SU-DHL-6 (cell line): ENCODE measurements around the gene MUSTN1.

ENCODE experiments used
- H2AFZ ChIP-seq: fragments of 200-600 bp; sonication (generic); 2 replicates; pipeline ENCODE4 v1.6.1; 2014; ENCODE audit warnings: low read depth, mild to moderate bottlenecking, moderate library complexity, mixed read lengths, antibody characterized with exemption, low read length; ENCODE audit not compliant: severe bottlenecking
- H3F3A ChIP-seq: fragments of 200-600 bp; shearing (Covaris generic); 2 replicates; pipeline ENCODE4 v1.6.0; 2016; ENCODE audit warnings: antibody characterized with exemption, mild to moderate bottlenecking; ENCODE audit not compliant: insufficient read depth
- H3K27ac ChIP-seq: fragments of 200-600 bp; sonication (generic); 2 replicates; pipeline ENCODE4 v1.5.1; 2016; ENCODE audit warnings: low read depth, mild to moderate bottlenecking, low read length, moderate library complexity, mixed read lengths
- H3K27me3 ChIP-seq: fragments of 200-600 bp; sonication (generic), shearing (Covaris generic); 2 replicates; pipeline ENCODE4 v1.6.0; 2014; ENCODE audit warnings: mild to moderate bottlenecking, low read length
- H3K36me3 ChIP-seq: fragments of 200-600 bp; sonication (generic); 2 replicates; pipeline ENCODE4 v1.6.1; 2014; ENCODE audit warnings: mild to moderate bottlenecking, low read length, mixed read lengths
- H3K4me2 ChIP-seq: fragments of 300-600, 200-600 bp; shearing (Covaris generic), sonication (generic); 2 replicates; pipeline ENCODE4 v1.6.0; 2014; ENCODE audit warnings: low read length, low read depth, mild to moderate bottlenecking; ENCODE audit not compliant: poor library complexity, severe bottlenecking
- H3K4me3 ChIP-seq: fragments of 200-600 bp; sonication (generic); 2 replicates; pipeline ENCODE4 v1.5.1; 2014; ENCODE audit warnings: antibody characterized with exemption, low read length, mild to moderate bottlenecking, mixed read lengths; ENCODE audit not compliant: insufficient read depth, poor library complexity, severe bottlenecking
- H3K79me2 ChIP-seq: fragments of 200-600 bp; sonication (generic); 2 replicates; pipeline ENCODE4 v1.6.1; 2014; ENCODE audit warnings: mild to moderate bottlenecking, low read length, moderate library complexity; ENCODE audit not compliant: insufficient read depth
- H3K9ac ChIP-seq: fragments of 200-600 bp; sonication (generic); 2 replicates; pipeline ENCODE4 v1.7.0; 2014; ENCODE audit warnings: mild to moderate bottlenecking, low read length
- H3K9me2 ChIP-seq: fragments of 200-600 bp; sonication (generic); replicated peaks from 2 replicates; pipeline ENCODE4 v1.6.1; 2014; ENCODE audit warnings: low read length; ENCODE audit not compliant: insufficient read depth
- H3K9me3 ChIP-seq: fragments of 200-600 bp; sonication (generic); 2 replicates; pipeline ENCODE4 v1.6.1; 2014; ENCODE audit warnings: low read length, mixed read lengths; ENCODE audit not compliant: insufficient read depth
- H4K20me1 ChIP-seq: fragments of 200-600 bp; sonication (generic); 2 replicates; pipeline ENCODE4 v1.6.1; 2014; ENCODE audit warnings: low read depth, mild to moderate bottlenecking, antibody characterized with exemption, low read length, moderate library complexity, mixed read lengths
- CTCF ChIP-seq: fragments of 200-600 bp; sonication (generic); IDR thresholded peaks from one replicate; pipeline ENCODE4 v1.5.1; 2017; ENCODE audit warnings: antibody characterized with exemption, mild to moderate bottlenecking, low read length, moderate library complexity; ENCODE audit not compliant: insufficient read depth, poor library complexity, severe bottlenecking
- EZH2phosphoT487 ChIP-seq: fragments of 200-600 bp; sonication (generic), shearing (Covaris generic); conservative IDR thresholded peaks from 2 replicates; pipeline ENCODE4 v1.6.1; 2018; ENCODE audit warnings: mild to moderate bottlenecking, antibody characterized with exemption, low read length, moderate library complexity, mixed read lengths

MUSTN1 gene

GRCh38 chr3:52841211-52841980, 6.6 kb upstream of the MUSTN1 start:
- Histone ChIP-seq H4K20me1 (no peaks in the 10 kb centered on the region), H3F3A (no peaks in the 10 kb centered on the region), H3K9me2 (no peaks in the 10 kb centered on the region), H3K27me3 (no peaks in the 10 kb centered on the region), H3K4me3 (no peak overlapping the region), H3K4me2 (no peak overlapping the region), H3K36me3 (no peaks in the 10 kb centered on the region), H3K9me3 (no peaks in the 10 kb centered on the region), H3K27ac (no peak overlapping the region), H2AFZ (no peak overlapping the region), H3K79me2 (no peaks in the 10 kb centered on the region), H3K9ac (no peak overlapping the region)
- TF ChIP-seq CTCF (no peak), EZH2phosphoT487 (no peak)

GRCh38 chr3:52839892-52840545, 5.2 kb upstream of the MUSTN1 start:
- Histone ChIP-seq H3K9me3 (no peaks in the 10 kb centered on the region), H3K36me3 (no peaks in the 10 kb centered on the region), H2AFZ (no peak overlapping the region), H3F3A (no peaks in the 10 kb centered on the region), H3K9me2 (no peaks in the 10 kb centered on the region), H3K4me2 (no peak overlapping the region), H4K20me1 (no peaks in the 10 kb centered on the region), H3K27ac (no peak overlapping the region), H3K9ac (no peak overlapping the region), H3K4me3 (no peak overlapping the region), H3K79me2 (no peaks in the 10 kb centered on the region), H3K27me3 (no peaks in the 10 kb centered on the region)
- TF ChIP-seq EZH2phosphoT487 (no peak), CTCF (no peak)

- TF ChIP-seq EZH2phosphoT487 (no peak), CTCF (no peak)
These were observed 4.4 kb upstream of the MUSTN1 start for GRCh38 chr3:52839268-52839575.

More at GRCh38 chr3:52839268-52839575, 4.4 kb upstream of the MUSTN1 start:
- Histone ChIP-seq H3K36me3 (no peaks in the 10 kb centered on the region), H3K9ac (no peak overlapping the region), H3K4me2 (no peak overlapping the region), H3K79me2 (no peaks in the 10 kb centered on the region), H3K27me3 (no peaks in the 10 kb centered on the region), H2AFZ (no peak overlapping the region), H3K9me3 (no peaks in the 10 kb centered on the region), H3K4me3 (no peak overlapping the region), H3K9me2 (no peaks in the 10 kb centered on the region), H4K20me1 (no peaks in the 10 kb centered on the region), H3K27ac (no peak overlapping the region), H3F3A (no peaks in the 10 kb centered on the region)
